Uterus (tissue), 4 donors: Measurements from ENCODE around the gene GRM1. TPM values are rescaled to one million over a fixed set of nuclear protein-coding genes. Genes with fewer than 3 reads are reported as not detected.

Experiments used
- DNase-seq, 2 donors: peaks; one replicate each; pipeline ENCODE4 v3.0.0-alpha.2; 2019 to 2020
- H3K27ac ChIP-seq, 2 donors: fragments of 200-600 bp; sonication (generic); 1 replicate in 1 of 2; 2 replicates in 1 of 2; pipeline ENCODE4 v1.5.1; 2016 to 2018
- H3K27me3 ChIP-seq, 2 donors: fragments of 200-600 bp; sonication (generic); one replicate each; pipeline ENCODE4 v1.5.1; 2018 to 2019; ENCODE audit warnings: control low read depth in 1 of 2
- H3K36me3 ChIP-seq, 2 donors: fragments of 200-600 bp; sonication (generic); one replicate each; pipeline ENCODE4 v1.5.1; 2019; ENCODE audit warnings: control low read depth in 1 of 2
- H3K4me1 ChIP-seq, 2 donors: fragments of 200-600 bp; sonication (generic); one replicate each; pipeline ENCODE4 v1.5.1; 2018 to 2019; ENCODE audit warnings: control low read depth in 1 of 2
- H3K4me3 ChIP-seq, 2 donors: fragments of 200-600 bp; sonication (generic); 1 replicate in 1 of 2; 2 replicates in 1 of 2; pipeline ENCODE4 v1.5.1; 2018 to 2019; ENCODE audit warnings: mild to moderate bottlenecking in 1 of 2
- H3K9me3 ChIP-seq, 2 donors: fragments of 200-600 bp; sonication (generic); one replicate each; pipeline ENCODE4 v1.5.1; 2019; ENCODE audit warnings: control low read depth in 1 of 2
- POLR2A ChIP-seq, 2 donors: fragments of 450-650 bp; IDR thresholded peaks; one replicate each; pipeline ENCODE4 v1.6.1; 2016; ENCODE audit warnings: antibody characterized with exemption in 2 of 2, mild to moderate bottlenecking in 1 of 2, moderate library complexity in 1 of 2
- intact Hi-C: fragments of 100-400 bp; cut with DNase I; formaldehyde crosslinking; loops from one replicate; pipeline ENCODE4 v1.15.1; 2023; ENCODE audit warnings: low total_unique reads
- small RNA-seq: library from RNA; depleted of rRNA; stranded (forward); fragments of <200 nt; gene quantifications from one replicate; pipeline ENCODE3, GENCODE V24; 2016
- total RNA-seq, 4 donors: library from RNA; depleted of rRNA in 3 of 4; stranded (reverse); fragments of >200 nt in 3 of 4; gene quantifications; one replicate each; pipeline versions ENCODE4 v1.1.0 to v1.2.4, GENCODE V29; 2014 to 2023
- TF ChIP-seq, protein P1 (sequence below), 4 experiments: fragments of 200-600 bp in 2 of 4; fragments of 450-650 bp in 2 of 4; sonication (generic) in 2 of 4; IDR thresholded peaks; one replicate each; pipeline ENCODE4 v1.5.1; 2016 to 2019; ENCODE audit warnings: antibody characterized with exemption in 4 of 4, mild to moderate bottlenecking in 2 of 4, moderate library complexity in 1 of 4
- donor health status: DM: yes; HTN: yes; CAD: no.

GRM1 gene
- total RNA-seq, 4 donors from 2014 or later, result 0.07 to 0.12 TPM; not detected in 2

DNA sequence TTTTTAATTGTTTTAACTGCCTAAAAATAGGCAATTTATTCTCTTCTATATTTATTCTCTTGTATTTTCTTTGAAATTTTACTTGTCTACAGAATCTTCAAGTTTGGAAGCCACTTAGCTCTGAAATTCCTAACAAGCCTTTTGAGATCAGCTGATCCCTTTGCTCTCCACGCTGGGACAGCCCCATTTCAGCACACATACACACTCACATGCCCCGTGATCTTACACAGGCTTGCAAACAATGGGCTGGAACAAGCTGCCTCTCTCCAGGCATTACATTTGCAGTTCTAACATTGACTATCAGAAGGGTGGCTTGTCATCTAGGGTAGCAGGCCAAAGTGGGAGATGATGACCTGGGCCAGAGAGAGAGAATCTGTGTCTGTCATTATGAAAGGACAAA, 452.7 kb downstream of the GRM1 start:
- Histone ChIP-seq H3K27ac (no peak overlapping the region), H3K36me3 (no peaks in the 10 kb centered on the region), H3K4me1 (no peaks in the 10 kb centered on the region), H3K27me3 (no peaks in the 10 kb centered on the region), H3K4me3 (no peak overlapping the region), H3K9me3 (no peaks in the 10 kb centered on the region)
- no peak for DNase-seq
- intact Hi-C loops, result no loop called here
- TF ChIP-seq POLR2A (IDR thresholded peaks at IDR 0.05), result no peak
- TF ChIP-seq, protein P1, sequence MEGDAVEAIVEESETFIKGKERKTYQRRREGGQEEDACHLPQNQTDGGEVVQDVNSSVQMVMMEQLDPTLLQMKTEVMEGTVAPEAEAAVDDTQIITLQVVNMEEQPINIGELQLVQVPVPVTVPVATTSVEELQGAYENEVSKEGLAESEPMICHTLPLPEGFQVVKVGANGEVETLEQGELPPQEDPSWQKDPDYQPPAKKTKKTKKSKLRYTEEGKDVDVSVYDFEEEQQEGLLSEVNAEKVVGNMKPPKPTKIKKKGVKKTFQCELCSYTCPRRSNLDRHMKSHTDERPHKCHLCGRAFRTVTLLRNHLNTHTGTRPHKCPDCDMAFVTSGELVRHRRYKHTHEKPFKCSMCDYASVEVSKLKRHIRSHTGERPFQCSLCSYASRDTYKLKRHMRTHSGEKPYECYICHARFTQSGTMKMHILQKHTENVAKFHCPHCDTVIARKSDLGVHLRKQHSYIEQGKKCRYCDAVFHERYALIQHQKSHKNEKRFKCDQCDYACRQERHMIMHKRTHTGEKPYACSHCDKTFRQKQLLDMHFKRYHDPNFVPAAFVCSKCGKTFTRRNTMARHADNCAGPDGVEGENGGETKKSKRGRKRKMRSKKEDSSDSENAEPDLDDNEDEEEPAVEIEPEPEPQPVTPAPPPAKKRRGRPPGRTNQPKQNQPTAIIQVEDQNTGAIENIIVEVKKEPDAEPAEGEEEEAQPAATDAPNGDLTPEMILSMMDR (IDR thresholded peaks at IDR 0.05), result no peak

DNA sequence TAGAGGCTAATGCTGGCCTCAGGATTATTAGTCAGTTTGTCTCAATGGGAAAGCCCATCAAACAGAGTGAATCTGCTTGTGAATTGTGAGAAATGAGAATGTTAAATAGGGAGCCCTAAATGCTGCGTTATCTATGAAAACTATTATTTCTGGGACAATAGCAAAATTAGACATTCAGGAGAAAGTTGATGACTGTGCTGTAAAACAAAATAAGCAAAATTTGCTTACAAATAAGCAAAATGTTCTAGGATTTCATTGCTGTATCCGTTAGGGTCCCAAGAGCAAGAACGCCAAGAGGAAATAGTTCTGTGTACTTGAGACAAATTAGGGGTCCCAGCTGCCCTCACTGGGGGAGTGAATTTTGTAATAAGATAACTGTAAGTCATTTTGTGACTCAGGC, 455.5 kb downstream of the GRM1 start:
- no peaks in the 10 kb centered on the region for H3K9me3 ChIP-seq
- no peak for DNase-seq
- H3K27ac ChIP-seq, result no peak overlapping the region
- intact Hi-C loops, result no loop called here
- H3K4me3 ChIP-seq, result no peak overlapping the region
- no peaks in the 10 kb centered on the region for H3K27me3 ChIP-seq
- no peaks in the 10 kb centered on the region for H3K4me1 ChIP-seq
- no peak for TF ChIP-seq POLR2A (IDR thresholded peaks at IDR 0.05)
- TF ChIP-seq, protein P1 (IDR thresholded peaks at IDR 0.05), result no peak
- H3K36me3 ChIP-seq, result no peaks in the 10 kb centered on the region

Small RNAs within 50 kb of the gene (small RNA-seq; reads per million reads assigned to genes)
- gene RNA5SP222, result not detected

Other genes with a start within 250 kb of the GRM1 start
- 10 to 100 TPM; 11.0 to 30.5 (median 15.7) TPM for gene FBXO30, start 214.3 kb upstream of the GRM1 start, total RNA-seq
- gene SHPRH, start 64.7 kb upstream of the GRM1 start, total RNA-seq, result 10 to 100 TPM; 29.4 to 76.5 (median 42.0) TPM